HG03097 (cell line): ENCODE results near the gene PFN1.
A peak's percentile ranks its signal among the peaks of the same experiment; 100 is the strongest.

Experiments
- ATAC-seq: cut with Tn5 transposase; IDR thresholded peaks from one replicate; pipeline ENCODE4 v1.9.1; 2021; ENCODE audit not compliant: unreplicated experiment, low FRiP score

The PFN1 gene

GRCh38 chr17:4968486-4969046 lies 20.2 kb upstream of the PFN1 start:
- no peak for ATAC-seq

DNA sequence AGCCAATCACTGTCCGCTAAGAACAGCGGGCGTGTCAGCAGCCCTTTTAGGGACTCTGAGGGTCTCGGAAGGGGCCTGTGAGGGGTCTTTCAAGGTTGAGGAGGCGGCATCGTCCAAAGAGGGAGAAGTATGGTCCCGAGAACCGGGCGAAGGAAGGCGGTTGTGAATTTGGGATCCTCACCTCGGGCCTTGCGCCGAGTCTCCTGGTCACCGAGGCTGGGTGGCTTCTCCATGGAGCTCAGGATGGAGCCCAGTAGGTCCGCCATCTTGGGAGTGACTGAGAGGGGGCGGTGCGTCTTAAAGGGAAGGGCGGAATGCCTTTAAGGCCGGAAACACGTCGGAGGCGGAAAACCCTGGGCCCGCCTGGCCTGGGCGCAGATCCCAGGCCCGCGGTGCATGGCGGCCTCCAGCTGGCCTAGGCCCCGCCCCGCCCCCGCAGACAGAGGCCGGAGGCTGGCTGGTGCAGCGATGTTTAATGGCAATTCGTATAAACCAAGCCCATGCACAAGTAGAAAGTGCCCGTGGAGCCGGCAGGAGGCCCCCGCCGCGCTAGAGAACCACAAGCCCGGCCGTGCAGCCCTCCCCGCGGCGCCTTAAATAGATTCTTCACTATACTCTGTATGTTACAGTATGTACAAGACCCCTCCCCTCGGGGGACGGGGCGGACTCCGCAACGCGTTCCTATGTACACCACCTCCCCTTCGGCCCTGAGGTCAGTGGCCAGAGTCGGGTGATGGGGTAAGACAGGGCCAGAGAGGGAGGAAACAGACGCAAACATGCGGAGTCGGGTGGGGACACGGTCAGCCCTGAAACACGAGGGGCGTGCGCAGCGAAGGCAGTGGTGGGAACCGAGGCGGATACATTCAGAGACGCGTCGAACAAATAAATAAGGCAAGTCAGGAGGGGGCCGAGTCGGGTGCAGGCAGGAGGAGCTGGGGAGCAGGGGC lies 19.5 kb upstream of the PFN1 start, which contains the start of gene SPAG7:
TSS of gene SPAG7 (minus strand) at position 279 of the 947 bp plus-strand sequence. CDS start at position 266, 13 bp downstream.
- peak; percentile 57 for ATAC-seq

- peak; percentile 82 for ATAC-seq
Observed at GRCh38 chr17:4966844-4967538, 18.7 kb upstream of the PFN1 start.

GRCh38 chr17:4965311-4965986 lies 17.1 kb upstream of the PFN1 start:
- no peak for ATAC-seq

DNA sequence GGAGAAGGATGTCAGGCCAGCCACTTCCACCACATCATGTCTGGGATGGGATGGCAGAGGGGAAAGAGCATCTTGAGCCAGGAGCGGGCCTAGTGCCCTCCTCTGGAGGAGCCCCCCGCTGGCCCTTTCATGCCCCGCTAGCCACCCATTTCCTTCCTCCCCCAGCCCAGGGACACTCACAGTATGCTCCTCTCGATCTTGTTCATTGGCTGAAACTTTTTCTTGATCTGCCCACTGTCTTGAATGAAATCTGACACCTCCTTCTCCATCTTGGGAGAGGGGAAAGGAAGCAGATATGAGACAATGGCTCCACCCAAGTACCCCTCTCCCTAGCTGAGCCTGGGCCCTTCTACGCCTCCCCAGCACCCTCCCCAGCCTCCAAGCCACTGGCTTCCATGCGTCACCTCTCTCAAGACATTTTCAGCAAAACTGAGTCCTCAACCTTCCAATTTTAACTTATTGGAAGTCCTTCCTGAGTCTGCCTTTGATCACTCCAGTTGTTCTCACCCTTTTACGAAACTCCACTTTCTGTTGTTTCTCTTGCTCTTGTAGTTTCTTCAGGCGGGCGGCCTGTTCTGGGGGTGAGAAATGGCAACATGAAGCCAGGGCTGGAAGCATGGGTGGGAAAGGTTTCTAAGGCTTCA lies 12.1 kb upstream of the PFN1 start:
- ATAC-seq, result no peak

- no peak for ATAC-seq
Observed at GRCh38 chr17:4959261-4959965, 11.1 kb upstream of the PFN1 start.

GRCh38 chr17:4958102-4958501 lies 9.8 kb upstream of the PFN1 start:
- no peak for ATAC-seq

DNA sequence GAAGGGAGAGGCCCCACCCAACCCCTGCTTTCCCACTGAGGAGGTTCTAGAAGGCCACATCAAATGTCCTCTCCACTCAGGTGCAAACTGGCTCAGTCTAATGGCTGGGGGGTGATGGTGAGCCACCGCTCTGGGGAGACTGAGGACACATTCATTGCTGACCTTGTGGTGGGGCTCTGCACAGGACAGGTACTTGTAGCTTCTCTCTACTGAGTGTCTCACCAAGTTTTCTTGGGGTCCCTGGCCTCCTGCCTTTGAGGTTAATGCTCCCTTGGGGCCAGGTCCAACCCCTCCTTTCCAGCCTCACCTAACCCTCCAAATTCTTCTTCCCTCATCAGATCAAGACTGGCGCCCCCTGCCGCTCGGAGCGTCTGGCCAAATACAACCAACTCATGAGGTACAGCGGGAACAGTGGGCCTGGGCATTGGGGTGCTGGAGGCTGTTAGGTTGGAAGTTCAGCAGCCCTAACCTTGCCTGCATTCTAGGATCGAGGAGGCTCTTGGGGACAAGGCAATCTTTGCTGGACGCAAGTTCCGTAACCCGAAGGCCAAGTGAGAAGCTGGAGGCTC lies 8.2 kb upstream of the PFN1 start:
- no peak for ATAC-seq

- ATAC-seq, result no peak
Observed at GRCh38 chr17:4955091-4955490, 6.8 kb upstream of the PFN1 start.

DNA sequence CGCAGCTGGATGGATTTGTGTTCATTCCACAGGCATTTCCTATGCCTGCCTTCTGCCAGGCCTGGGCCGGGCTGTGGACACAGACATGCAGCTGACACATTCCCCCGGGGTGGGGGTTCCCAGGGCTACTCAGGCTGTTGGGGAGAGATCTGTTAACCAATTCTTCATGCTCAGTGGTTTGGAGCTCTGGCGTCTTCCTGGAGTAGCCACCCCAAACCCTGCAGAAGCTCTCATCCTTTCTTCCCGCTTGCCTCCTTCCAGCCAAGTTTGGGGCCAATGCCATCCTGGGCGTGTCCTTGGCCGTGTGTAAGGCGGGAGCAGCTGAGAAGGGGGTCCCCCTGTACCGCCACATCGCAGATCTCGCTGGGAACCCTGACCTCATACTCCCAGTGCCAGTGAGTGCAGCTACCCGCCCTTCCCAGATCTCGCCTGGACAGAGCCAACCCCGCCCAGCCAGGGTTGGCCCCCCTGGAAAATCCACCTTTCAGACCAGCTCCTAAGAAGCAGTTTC lies 5.2 kb upstream of the PFN1 start:
- ATAC-seq, result no peak

- ATAC-seq, result no peak
Observed at GRCh38 chr17:4951486-4951885, 3.2 kb upstream of the PFN1 start.

DNA sequence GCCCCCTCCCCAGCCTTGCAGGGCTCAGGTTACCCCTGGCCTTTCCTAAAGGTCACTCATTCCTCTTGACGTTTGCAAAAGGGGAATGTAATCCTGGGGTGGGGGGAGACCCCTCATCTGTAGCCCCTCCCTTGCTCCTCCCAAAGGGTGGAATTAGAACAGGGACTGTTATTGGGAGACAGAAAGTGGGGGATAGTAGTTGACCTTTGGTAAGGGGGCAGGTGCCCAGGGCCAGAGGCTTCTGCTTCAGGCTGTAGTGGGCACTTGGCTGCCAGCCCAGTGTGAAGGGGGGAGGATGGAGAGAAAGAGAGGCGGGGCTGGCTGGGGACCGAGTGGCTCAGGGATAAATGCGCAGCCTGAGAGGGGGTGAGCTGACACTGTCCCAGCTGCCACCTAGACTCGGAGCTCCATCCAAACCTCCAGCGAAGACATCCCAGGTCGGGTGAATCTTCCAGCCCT lies 2.4 kb upstream of the PFN1 start, which contains the start of gene ENO3:
TSS of gene ENO3 (plus strand) at position 374 of the 459 bp plus-strand sequence. CDS start 711 bp downstream, outside the sequence.
- ATAC-seq, result no peak

- ATAC-seq, result no peak
Observed at GRCh38 chr17:4950075-4950745, 1.9 kb upstream of the PFN1 start.

GRCh38 chr17:4949321-4950074 lies 1.2 kb upstream of the PFN1 start:
- peak; percentile 27 for ATAC-seq

GRCh38 chr17:4948931-4949320 lies 596 bp upstream of the PFN1 start:
- ATAC-seq, result peak; percentile 35

DNA sequence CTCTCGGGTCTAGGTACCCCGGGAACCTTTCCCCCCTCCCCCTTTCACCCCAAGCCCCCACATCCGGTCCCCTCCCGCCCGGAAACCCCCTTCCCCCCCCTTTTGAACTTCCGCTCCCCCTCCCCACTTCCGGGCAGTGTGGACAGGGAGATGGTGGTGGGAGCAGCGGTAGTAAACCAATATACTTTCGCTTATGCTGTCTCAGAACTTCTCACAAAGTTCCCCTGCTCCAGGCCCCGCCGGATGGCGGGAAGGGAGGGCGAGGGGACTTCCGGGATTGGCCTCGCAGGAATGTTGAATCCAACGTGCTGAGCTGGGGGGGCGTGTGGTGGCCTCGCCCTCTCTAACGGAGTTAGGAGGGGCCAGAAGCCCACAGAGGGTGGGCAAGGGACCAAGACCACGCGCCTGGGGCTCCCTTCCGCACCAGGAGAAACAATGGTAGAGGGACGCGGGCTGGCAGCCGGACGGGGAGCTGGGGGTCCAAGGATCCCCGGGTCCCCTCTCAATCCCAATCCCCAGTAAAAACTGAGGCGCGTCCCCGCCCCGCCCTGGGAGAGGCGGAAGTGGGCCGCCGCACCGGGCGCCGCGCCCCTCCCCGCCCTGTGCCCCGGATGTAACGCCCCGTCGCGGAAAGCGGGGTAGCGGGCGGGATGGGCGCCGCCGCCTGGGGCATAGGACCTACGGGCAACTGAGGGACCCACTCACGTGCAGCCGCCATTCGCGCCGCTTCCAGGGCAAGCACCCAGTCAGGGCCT lies 742 bp downstream of the PFN1 start:
- ATAC-seq, result no peak

GRCh38 chr17:4947010-4947410 lies 1.3 kb downstream of the PFN1 start:
- no peak for ATAC-seq
